ENCODE measurements around the gene CLSTN2.

The CLSTN2 gene

DNA sequence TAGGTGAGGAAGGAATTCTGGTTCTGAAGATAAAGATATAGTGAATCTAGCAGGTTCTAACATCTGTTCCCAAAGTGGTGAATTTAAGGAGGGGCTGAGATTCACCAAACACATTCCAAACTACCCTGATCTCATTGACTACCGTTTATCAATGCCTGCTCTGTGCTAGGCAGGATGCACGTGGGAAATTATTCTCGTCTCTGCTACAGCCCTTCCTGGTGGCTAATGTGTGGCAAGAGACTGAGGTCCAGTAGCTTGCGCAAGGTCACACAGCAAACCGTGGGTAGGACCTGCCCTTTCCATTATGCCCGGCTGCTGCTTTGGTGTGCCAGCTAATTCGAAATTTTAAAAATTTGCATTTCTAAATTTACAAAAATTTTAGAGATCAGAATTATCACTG, 533.4 kb downstream of the CLSTN2 start:
- DNase-seq, result no peak

DNA sequence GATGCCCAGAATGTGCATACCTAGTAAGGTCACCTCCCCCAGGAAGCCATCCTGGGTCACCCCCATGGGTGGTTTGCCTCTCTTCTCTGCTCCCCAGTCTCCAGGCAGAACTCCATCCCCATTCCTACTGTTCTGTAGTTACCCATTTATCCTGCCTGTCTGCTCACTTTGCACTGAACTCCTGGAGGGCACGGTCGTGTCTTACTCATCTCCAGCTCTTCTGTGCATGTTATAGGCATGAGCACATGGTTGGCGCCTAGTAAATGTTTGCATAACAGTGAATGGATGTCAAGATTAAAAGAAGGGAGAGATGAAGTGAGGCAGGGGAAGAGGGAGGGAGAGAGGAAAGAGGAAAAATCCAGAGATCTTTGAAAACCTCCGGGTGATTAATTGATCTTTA, 534.5 kb downstream of the CLSTN2 start:
- no peak for DNase-seq

DNA sequence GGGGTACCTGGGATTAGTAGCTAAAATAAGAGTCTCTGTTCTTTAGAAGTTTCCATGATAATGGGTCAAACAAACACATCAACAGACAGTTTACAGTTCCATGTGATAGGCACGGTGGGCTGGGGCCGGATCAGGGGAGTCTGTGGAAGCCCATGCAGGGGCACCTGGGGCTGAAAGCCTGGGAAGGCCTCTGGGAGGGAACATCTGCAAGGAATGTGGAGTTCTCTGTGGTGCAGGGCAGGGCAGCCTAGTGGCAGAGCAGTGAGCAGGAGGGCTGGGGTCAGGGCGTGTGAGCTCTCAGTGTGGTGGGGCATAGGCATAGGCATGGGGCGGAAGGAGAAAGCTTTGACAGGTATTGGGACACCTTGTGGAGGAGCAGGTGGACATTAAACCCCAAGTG, 535.2 kb downstream of the CLSTN2 start:
- no peak for DNase-seq

DNA sequence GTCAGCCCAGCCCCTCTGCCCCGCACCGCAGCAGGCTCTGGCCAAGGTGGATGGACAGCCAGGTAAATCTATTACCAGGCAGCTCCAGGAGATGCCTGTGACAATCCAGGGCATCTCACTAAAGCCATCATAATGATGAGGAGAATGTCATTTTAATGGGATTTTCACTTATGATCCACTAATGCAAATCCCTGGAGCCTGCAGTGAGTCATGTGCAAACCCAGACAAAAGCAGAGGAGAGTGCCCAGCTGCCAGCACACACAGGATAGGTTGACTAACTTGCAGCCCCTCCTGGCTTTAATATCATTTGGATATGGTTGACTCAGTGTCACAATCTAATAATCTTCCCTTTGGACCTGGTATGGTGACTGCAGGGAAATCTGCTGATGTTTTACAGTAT, 536.0 kb downstream of the CLSTN2 start:
- DNase-seq, result no peak

DNA sequence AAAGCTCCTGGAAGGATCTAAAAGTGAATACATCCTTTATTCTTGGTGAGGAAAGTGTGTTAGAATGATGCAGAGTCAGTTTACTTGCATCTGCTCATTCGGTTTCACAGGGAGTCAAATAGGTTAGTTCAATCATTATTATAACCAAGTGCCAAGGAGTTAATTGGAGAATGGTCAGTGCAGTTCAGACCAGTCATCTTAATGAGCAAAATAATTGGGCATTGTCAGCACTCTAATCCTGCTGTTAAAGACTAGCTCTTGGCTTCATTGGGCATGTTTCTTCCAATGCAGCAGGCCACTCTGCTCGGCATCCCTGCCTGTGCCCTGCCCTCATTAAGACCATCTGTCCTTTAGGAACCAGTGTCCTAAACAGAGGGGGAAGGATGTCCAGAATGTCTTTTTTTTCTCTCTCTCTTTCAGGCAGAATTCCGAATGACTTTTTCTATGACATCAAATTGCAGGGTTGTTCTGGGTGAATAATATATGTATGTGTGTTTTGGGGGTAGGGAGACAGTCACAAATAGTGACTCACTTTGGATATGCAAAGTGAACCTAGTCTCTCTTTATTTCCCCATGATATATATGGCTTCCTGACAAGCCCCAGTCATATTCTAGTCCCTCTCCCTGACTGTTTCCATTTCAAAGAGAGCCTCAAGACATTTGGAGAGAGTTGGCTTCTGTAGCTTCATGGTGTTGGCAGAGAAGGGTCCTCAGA, 537.5 kb downstream of the CLSTN2 start:
- DNase-seq, result no peak

GRCh38 chr3:140487566-140487965, 552.6 kb downstream of the CLSTN2 start:
- no peak for DNase-seq

GRCh38 chr3:140493271-140493670, 558.3 kb downstream of the CLSTN2 start:
- DNase-seq, result no peak

DNA sequence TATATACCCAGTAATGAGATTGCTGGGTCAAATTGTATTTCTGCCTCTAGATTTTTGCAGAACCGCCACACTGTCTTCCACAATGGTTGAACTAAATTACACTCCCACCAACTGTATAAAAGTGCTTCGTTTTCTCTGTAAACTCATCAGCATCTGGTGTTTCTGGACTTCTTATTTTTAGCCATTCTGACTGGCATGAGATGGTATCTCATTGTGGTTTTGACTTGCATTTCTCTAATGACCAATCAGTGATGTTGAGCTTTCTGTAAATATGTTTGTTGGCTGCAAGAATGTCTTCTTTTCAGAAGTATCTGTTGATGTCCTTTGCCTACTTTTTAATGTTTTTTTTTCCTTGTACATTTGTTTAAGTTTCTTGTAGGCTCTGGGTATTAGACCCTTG, 560.0 kb downstream of the CLSTN2 start:
- DNase-seq, result no peak

GRCh38 chr3:140497331-140497730, 562.3 kb downstream of the CLSTN2 start:
- DNase-seq, result no peak

DNA sequence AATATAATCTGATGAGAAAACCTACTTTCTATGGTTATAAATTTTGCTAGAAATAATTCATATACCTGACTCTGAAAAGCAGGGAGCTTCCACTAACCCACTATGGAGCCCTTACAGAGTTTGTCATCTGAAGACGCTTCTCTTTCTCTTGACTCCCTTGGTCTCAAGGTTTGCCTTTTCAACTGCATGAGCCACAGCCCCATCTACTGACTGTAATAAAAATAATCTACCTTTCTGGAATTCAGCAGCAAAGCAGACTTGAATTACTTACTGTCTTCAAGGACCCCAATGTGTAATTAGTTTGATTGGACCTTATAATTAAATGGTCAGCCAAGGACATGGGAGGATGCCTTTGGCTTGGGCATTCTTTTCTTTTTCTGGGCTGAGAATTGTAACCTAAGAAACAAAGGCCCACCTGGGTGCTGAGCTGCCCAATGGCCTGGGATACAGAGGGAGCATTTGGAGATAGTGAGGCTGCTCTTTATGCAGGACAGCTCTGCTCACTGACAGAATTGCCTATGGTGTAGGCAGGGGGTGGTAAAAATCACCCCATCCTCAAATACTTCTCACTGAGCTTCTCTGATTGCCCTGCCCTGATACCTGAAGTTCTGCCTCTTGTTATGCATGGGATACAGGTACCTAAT, 564.3 kb downstream of the CLSTN2 start:
- DNase-seq, result no peak

DNA sequence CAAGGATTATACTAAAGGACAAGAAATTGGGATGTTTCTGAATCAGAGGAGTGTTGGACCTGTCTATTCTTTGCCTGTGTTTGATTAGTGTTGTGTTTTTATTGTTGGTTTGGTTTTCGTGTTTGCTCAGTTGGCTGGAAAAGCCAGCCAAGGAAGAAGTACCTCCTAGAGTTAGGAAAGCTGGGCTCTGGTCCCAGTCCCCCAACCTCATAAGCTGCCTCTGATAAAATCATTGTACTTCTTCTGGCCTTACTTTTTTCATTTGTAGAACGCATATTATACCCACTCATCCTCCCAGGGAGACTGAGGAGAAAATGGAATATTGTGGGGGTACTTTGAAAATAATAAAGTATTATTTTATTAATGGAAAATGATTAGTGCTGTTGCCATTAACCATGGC, 565.5 kb downstream of the CLSTN2 start:
- DNase-seq, result no peak

GRCh38 chr3:140501061-140501769, 566.2 kb downstream of the CLSTN2 start:
- no peak for DNase-seq

DNA sequence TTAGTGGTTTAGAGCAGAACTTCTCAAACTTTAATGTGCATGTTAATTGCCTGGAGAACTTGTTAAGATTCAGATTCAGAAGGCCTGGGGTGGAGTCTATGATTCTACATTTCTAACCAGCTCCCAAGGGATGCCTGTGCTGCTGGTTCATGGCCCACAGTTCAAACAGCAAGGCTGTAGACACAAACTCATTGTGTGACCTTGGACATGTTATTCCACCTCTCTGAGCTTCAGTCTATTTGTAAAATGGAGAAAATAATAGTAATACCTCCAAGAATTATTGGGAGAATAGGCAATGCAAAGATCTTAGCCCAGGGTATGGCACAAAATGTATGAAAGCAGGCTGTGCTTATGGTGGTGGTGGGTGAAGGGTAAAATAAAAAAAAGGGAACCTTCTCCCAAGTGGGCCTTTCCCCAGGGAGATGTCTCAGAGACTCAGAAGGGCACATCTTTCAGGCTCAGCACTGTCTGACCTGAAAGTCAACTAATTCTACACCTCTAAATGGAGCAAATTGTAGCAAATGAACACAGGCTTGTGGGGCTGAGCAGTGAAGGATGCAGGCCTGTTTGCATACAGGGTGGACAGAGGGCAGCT, 566.9 kb downstream of the CLSTN2 start:
- no peak for DNase-seq

- no peak for DNase-seq
These were observed 570.2 kb downstream of the CLSTN2 start for GRCh38 chr3:140505213-140505612.

DNA sequence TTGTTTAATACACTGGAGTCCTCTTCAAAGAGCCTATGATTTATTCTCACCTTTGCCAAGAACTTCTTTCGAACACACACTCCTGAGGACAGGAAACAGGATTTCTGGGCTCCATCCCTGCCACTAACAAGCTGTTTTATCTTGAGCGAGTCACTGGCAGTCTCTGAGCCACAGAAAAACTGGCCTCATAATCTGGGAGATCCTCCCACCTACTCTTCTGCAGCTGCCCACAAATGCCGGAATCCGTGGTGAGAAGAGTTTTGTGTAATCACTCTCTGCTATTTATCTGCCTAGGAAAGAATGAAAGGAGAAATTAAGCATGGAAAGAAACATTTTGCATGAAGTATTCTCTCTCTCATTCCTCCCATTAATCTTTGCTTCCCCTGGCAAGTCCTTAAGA, 570.9 kb downstream of the CLSTN2 start:
- DNase-seq, result no peak

DNA sequence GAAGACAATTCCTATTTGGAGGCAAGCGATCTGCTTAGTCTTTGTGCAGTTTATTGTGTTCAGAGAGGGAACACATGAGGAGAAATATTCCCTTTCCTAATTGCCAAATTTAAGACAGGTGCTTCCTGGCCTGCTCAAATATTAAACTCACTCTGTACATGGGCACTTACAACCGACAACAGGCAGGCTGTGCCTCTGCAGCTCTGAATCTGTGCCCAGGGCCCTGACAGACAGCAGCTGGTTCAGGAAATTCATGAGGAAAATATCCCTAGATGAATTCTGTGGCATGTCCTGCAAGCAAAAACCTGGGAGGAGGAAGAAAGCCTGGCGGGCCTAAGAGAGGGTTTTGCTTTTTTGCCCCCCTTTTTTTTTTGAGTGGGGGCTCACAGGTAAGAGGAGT, 573.6 kb downstream of the CLSTN2 start:
- no peak for DNase-seq

DNA sequence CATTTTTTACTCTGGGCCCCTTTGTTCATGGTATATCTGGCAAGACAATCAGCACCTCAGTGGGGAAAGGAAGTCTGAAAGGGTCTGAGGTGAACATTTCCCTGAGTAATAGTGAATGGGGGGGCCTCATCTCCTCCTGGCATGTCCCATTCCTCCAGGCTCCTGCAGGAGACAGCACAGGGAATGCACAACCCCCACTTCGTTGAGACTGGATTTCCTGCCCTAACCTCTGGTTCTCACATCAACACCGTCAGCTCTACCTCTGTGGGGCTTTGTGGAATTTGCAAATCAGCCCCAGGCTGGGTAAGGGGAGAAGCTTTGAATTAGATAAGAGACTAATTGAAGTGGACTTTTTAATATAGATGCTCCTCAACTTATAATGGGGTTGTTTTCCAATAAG, 574.5 kb downstream of the CLSTN2 start:
- no peak for DNase-seq

- DNase-seq, result no peak
These were observed 575.4 kb downstream of the CLSTN2 start for GRCh38 chr3:140510303-140510861.

GRCh38 chr3:140521751-140522445, 586.9 kb downstream of the CLSTN2 start:
- no peak for DNase-seq

DNA sequence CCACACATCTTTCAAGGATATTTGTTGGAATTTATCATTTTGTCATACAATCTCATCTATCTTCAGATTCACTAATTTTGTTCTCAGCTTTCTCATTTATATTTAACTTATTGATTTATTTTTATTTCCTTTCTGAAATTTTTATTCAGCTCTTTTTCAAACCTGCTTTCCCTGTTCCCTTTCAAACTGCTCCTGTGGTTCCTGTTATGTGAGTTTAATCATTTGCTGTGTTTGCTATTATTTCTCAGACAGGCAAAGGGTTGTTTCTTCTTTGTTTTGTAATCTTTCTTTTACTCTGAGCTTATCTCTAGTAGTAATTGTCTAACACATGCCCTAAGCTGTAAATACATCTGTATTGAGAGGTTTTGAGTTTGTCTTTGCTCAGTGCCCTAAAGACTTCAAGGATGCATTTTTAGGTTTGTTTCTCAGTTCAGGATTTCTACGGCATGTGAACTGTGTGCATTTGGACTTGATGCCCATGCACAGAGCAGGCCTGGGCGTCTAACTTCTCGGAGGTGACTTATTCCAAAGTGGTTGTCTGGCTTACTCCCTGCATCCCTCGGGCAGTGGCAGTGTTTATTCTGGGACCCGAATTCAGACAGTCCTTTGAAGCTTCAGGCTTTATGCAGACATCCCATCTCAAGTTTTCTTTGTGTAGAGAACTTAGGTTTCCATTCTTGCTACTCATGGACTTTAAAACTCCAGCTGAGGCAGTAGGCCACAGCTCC, 587.8 kb downstream of the CLSTN2 start:
- DNase-seq, result no peak

DNA sequence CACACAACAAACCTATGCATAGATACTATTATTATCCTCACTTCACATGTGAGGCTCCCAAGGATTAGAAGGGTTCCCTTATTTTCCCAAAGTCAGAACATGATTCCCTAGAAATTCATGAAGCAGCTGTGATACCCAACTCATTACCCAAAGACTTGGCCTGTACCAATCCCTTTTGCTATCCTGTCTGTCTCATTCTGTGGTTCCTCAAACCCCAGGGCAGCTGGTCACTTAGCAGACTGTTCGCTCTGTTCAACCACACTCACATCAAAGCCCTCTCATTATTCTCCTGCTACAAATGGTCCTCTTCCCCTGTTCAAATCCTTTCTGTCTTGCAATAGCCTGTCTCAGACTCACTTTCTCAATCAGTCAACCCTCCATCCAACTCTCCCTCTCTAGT, 588.6 kb downstream of the CLSTN2 start:
- DNase-seq, result no peak

DNA sequence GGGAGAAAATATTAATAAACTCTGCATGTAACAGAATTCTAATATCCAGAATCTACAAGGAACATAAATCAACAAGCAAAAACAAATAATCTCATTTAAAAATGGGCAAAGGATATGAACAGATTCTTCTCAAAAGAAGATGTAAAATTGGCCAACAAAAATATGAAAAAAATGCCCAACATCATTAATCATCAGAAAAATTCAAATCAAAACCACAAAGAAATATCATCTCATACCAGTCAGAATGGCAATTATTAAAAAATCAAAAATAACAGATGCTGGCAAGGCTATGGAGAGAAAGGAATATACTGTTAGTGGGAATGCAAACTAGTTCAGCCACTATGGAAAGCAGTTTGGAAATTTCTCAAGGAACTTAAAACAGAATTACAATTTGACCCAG, 592.2 kb downstream of the CLSTN2 start:
- DNase-seq, result no peak

Data from activated CD8-positive, alpha-beta memory T cell treated with anti-CD3 and anti-CD28 coated beads for 24 hours (primary cell).